Transverse colon (tissue), 4 donors: ENCODE measurements around the gene BMAL1.

Source experiments
- POLR2A ChIP-seq: fragments of 450-650 bp; IDR thresholded peaks from one replicate; pipeline ENCODE4 v1.6.1; 2016; ENCODE audit warnings: antibody characterized with exemption, mild to moderate bottlenecking, moderate library complexity
- POLR2AphosphoS5 ChIP-seq, 3 donors: sonication (generic); formaldehyde crosslinking; IDR thresholded peaks; one replicate each; pipeline ENCODE4 v1.6.1; 2016; ENCODE audit warnings: antibody characterized with exemption in 3 of 3
- TF ChIP-seq, protein P1 (sequence below), 5 experiments: fragments of 200-600 bp in 3 of 5; fragments of 450-650 bp in 2 of 5; sonication (generic) in 3 of 5; IDR thresholded peaks; 1 replicate in 2 of 5; 2 replicates in 3 of 5; pipeline ENCODE4 v1.5.1; 2016 to 2017; ENCODE audit warnings: antibody characterized with exemption in 5 of 5, inconsistent platforms in 3 of 5, mild to moderate bottlenecking in 2 of 5, moderate library complexity in 1 of 5

DNA sequence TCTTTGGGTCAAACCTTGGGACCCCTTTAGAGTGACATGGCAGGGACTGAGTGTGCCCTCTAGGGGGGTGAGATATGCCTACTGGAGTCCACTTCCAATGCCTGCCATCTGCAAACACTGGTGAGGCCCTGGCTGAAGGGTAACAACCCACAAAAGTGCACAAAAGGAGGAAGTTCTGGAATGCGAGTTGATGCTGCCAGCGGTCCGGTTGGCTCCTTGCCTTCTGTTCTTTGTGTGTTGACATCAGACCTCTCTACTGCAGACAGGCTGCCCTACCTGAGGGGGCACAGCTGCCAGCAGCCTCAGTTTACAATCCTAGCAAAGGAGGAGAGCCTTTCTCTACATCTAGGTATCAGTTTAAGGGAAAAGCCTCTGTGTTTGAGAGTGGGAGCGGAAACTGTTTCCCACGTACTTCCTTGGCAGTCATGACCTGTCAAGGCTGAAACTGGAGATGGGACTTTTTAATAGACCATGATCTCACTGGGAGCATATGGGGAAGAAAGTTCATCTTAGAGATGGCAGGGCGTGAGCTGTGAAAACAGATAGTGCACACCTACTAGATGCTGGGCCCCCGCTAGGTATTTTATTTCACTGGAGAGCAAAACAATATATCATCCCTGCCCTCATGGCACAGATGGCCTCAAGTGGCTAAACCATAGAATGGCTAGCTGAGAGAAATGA lies 27.2 kb downstream of the BMAL1 start:
- TF ChIP-seq, protein P1, sequence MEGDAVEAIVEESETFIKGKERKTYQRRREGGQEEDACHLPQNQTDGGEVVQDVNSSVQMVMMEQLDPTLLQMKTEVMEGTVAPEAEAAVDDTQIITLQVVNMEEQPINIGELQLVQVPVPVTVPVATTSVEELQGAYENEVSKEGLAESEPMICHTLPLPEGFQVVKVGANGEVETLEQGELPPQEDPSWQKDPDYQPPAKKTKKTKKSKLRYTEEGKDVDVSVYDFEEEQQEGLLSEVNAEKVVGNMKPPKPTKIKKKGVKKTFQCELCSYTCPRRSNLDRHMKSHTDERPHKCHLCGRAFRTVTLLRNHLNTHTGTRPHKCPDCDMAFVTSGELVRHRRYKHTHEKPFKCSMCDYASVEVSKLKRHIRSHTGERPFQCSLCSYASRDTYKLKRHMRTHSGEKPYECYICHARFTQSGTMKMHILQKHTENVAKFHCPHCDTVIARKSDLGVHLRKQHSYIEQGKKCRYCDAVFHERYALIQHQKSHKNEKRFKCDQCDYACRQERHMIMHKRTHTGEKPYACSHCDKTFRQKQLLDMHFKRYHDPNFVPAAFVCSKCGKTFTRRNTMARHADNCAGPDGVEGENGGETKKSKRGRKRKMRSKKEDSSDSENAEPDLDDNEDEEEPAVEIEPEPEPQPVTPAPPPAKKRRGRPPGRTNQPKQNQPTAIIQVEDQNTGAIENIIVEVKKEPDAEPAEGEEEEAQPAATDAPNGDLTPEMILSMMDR (IDR thresholded peaks at IDR 0.05) = no peak
- TF ChIP-seq POLR2A = no peak
- TF ChIP-seq POLR2AphosphoS5 (IDR thresholded peaks at IDR 0.05) = no peak
